ENCODE data around the gene ARHGEF17. TPM values are rescaled to one million over a fixed set of nuclear protein-coding genes. Genes with fewer than 3 reads are reported as not detected.

The ARHGEF17 gene
- polyA plus RNA-seq, 1 donor (not counting 4 experiments of a cell fraction or from before 2014, with no cell fraction given) = 5.1 TPM

- Histone ChIP-seq H3K9me3 (ENCODE audit: control insufficient read depth, low read depth, low read length) (no peaks in the 10 kb centered on the region), H3K9me1 (ENCODE audit: control insufficient read depth, extremely low read depth, insufficient read depth, low read length) (no peaks in the 10 kb centered on the region), H3K36me3 (ENCODE audit: control insufficient read depth in 2 of 2, extremely low read depth in 1 of 2, insufficient read depth in 2 of 2, low read length in 2 of 2) (peaks cover 0 to 7% of the 10 kb centered on the region in 2 experiments), H4K20me1 (ENCODE audit: control insufficient read depth, extremely low read depth, insufficient read depth, low read length) (no peaks in the 10 kb centered on the region), H3K27ac (ENCODE audit: control insufficient read depth, insufficient read depth, low read length) (no peak overlapping the region), H3K27me3 (ENCODE audit: control insufficient read depth, extremely low read depth, insufficient read depth, low read length) (no peaks in the 10 kb centered on the region), H2AFZ (ENCODE audit: control insufficient read depth, low read length) (no peak overlapping the region), H3K4me1 (ENCODE audit: control insufficient read depth, extremely low read depth, insufficient read depth, low read length) (no peaks in the 10 kb centered on the region), H3K4me2 (ENCODE audit: control insufficient read depth, extremely low read depth, insufficient read depth, low read depth, low read length) (no peak overlapping the region), H3K9ac (ENCODE audit: control insufficient read depth, extremely low read depth, insufficient read depth, low read length) (no peak overlapping the region), H3K79me2 (ENCODE audit: control insufficient read depth, insufficient read depth, low read length) (no peaks in the 10 kb centered on the region), H3K4me3 (ENCODE audit: control insufficient read depth in 2 of 3, extremely low read depth in 1 of 3, insufficient read depth in 2 of 3, low read depth in 1 of 3, low read length in 3 of 3) (no peak overlapping the region)
- DNase-seq (ENCODE audit: low read depth, low spot score) = no peak
- TF ChIP-seq CTCF (optimal IDR thresholded peaks at IDR 0.05 in 1 of 3, IDR thresholded peaks at IDR 0.05 in 1 of 3, conservative IDR thresholded peaks at IDR 0.05 in 1 of 3; ENCODE audit: extremely low read depth in 1 of 3, insufficient read depth in 2 of 3, low read length in 3 of 3) (no peak), EZH2 (IDR thresholded peaks at IDR 0.05; ENCODE audit: low read length) (no peak)
- dilution Hi-C loops (cut with MboI; ENCODE audit: extremely low pct_ligation_motif_present, low sequenced_read_pairs) = no loop called here
- FAIRE-seq = no peak
Measured at GRCh38 chr11:73360743-73361369, 52.8 kb downstream of the ARHGEF17 start.

- Histone ChIP-seq H3K4me1 (ENCODE audit: control insufficient read depth, extremely low read depth, insufficient read depth, low read length) (no peaks in the 10 kb centered on the region), H3K36me3 (ENCODE audit: control insufficient read depth in 2 of 2, extremely low read depth in 1 of 2, insufficient read depth in 2 of 2, low read length in 2 of 2) (peaks cover 0 to 7% of the 10 kb centered on the region in 2 experiments), H3K27ac (ENCODE audit: control insufficient read depth, insufficient read depth, low read length) (no peak overlapping the region), H3K27me3 (ENCODE audit: control insufficient read depth, extremely low read depth, insufficient read depth, low read length) (no peaks in the 10 kb centered on the region), H3K9me3 (ENCODE audit: control insufficient read depth, low read depth, low read length) (no peaks in the 10 kb centered on the region), H3K4me2 (ENCODE audit: control insufficient read depth, extremely low read depth, insufficient read depth, low read depth, low read length) (no peak overlapping the region), H3K9me1 (ENCODE audit: control insufficient read depth, extremely low read depth, insufficient read depth, low read length) (no peaks in the 10 kb centered on the region), H3K79me2 (ENCODE audit: control insufficient read depth, insufficient read depth, low read length) (no peaks in the 10 kb centered on the region), H2AFZ (ENCODE audit: control insufficient read depth, low read length) (no peak overlapping the region), H3K4me3 (ENCODE audit: control insufficient read depth in 2 of 3, extremely low read depth in 1 of 3, insufficient read depth in 2 of 3, low read depth in 1 of 3, low read length in 3 of 3) (no peak overlapping the region), H4K20me1 (ENCODE audit: control insufficient read depth, extremely low read depth, insufficient read depth, low read length) (no peaks in the 10 kb centered on the region), H3K9ac (ENCODE audit: control insufficient read depth, extremely low read depth, insufficient read depth, low read length) (no peak overlapping the region)
- no peak for FAIRE-seq
- TF ChIP-seq CTCF (optimal IDR thresholded peaks at IDR 0.05 in 1 of 3, IDR thresholded peaks at IDR 0.05 in 1 of 3, conservative IDR thresholded peaks at IDR 0.05 in 1 of 3; ENCODE audit: extremely low read depth in 1 of 3, insufficient read depth in 2 of 3, low read length in 3 of 3) (no peak), EZH2 (IDR thresholded peaks at IDR 0.05; ENCODE audit: low read length) (no peak)
- dilution Hi-C loops (cut with MboI; ENCODE audit: extremely low pct_ligation_motif_present, low sequenced_read_pairs) = no loop called here
- no peak for DNase-seq (ENCODE audit: low read depth, low spot score)
Measured at GRCh38 chr11:73361953-73362776, 54.1 kb downstream of the ARHGEF17 start.

All from keratinocyte (primary cell).